B cell (primary cell): ENCODE measurements around the gene MAGOHB.

ENCODE experiments used
- CTCF ChIP-seq: fragments of 200-600 bp; IDR thresholded peaks from one replicate; pipeline ENCODE4 v1.8.0; 2022; ENCODE audit warnings: antibody characterized with exemption, mild to moderate bottlenecking
- EZH2 ChIP-seq: IDR thresholded peaks from 2 replicates; pipeline ENCODE4 v1.6.1; 2012; ENCODE audit warnings: borderline replicate concordance, low read depth, mild to moderate bottlenecking, moderate library complexity, low read length; ENCODE audit not compliant: insufficient read depth, poor library complexity, severe bottlenecking

- TF ChIP-seq CTCF (no peak), EZH2 (no peak)
These were observed 4.5 kb upstream of the MAGOHB start for GRCh38 chr12:10617863-10618262.
